GM18873 (cell line): ENCODE data around the gene PTPRQ.
"Not testable (repeated sequence)": the region's sequence is repeated elsewhere in the genome, so short reads cannot be mapped to it uniquely, and the experiment has no call there.

Source experiments
- ATAC-seq: cut with Tn5 transposase; IDR thresholded peaks from one replicate; pipeline ENCODE4 v1.9.1; 2021; ENCODE audit warnings: mild to moderate bottlenecking, moderate library complexity, moderate number of reproducible peaks; ENCODE audit not compliant: unreplicated experiment, low FRiP score

PTPRQ gene

DNA sequence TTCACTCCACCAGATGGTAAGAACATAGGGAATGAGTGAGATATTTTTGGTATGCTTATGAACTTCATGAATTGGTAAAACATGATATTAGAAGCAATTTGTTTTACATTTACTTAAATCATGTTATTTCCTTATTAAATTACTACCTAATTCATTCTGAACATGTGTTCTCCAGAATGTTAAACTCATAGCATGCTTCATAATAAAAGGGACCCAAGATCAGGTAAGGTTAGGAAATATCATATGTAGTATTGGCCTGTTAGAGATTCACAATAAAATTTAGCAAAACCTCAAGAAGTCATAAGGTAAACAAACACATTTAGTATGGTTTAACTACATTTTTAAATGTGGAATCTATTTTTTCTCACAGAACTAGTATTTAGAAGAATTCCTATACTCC, 28.2 kb downstream of the PTPRQ start:
- no peak for ATAC-seq

DNA sequence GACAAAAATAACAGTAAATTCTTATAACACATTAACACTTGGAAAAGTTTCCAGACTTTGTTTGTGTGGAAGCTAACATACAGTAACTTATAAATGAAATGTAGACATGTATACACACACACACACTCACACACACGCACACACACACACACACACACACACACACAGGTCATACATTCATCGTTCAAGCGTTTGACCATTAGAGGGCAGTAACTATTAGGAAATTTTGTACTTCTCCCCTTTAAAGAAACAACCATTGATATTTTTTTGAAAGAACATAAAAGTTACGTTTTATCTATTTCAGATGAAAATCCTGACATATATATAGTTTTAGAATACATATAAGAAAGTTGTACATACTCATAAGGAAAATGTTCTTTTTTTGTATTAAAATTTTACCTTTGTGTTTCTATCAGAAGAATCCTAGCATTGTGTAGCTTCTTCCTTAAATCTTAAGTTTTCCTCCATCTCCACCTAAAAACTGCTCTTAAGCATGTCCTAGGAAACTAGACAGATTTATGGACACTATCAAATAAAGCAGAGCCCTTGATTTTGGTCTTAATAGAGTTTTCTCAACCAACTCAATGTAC, 29.0 kb downstream of the PTPRQ start:
- ATAC-seq: no peak

DNA sequence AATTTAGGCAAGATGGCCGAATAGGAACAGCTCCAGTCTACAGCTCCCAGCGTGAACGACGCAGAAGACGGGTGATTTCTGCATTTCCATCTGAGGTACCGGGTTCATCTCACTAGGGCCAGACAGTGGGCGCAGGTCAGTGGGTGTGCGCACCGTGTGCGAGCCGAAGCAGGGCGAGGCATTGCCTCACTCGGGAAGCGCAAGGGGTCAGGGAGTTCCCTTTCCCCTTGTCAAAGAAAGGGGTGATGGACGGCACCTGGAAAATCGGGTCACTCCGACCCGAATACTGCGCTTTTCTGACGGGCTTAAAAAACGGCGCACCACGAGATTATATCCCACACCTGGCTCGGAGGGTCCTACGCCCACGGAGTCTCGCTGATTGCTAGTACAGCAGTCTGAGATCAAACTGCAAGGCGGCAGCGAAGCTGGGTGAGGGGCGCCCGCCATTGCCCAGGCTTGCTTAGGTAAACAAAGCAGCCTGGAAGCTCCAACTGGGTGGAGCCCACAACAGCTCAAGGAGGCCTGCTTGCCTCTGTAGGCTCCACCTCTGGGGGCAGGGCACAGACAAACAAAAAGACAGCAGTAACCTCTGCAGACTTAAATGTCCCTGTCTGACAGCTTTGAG, 33.6 kb downstream of the PTPRQ start:
- ATAC-seq: not testable (repeated sequence)

DNA sequence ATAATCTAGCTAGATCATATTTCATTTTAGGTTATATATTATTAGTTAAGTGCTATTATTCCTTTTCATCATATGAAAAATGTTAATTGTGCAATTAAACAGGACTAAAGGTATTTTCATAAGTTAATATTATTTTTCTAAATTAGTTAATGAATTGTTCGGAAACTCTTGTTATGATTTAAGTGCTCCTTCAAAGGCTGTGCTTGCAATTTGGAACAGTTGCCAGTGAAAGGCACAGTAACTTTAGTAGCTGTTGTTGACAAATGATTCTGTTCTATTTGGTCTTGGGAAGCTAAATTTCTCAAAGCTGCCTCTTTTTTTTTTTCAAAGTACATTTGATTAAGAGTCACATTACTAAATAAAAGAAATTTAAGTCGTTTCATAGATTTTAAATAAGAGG, 40.7 kb downstream of the PTPRQ start:
- ATAC-seq: no peak

DNA sequence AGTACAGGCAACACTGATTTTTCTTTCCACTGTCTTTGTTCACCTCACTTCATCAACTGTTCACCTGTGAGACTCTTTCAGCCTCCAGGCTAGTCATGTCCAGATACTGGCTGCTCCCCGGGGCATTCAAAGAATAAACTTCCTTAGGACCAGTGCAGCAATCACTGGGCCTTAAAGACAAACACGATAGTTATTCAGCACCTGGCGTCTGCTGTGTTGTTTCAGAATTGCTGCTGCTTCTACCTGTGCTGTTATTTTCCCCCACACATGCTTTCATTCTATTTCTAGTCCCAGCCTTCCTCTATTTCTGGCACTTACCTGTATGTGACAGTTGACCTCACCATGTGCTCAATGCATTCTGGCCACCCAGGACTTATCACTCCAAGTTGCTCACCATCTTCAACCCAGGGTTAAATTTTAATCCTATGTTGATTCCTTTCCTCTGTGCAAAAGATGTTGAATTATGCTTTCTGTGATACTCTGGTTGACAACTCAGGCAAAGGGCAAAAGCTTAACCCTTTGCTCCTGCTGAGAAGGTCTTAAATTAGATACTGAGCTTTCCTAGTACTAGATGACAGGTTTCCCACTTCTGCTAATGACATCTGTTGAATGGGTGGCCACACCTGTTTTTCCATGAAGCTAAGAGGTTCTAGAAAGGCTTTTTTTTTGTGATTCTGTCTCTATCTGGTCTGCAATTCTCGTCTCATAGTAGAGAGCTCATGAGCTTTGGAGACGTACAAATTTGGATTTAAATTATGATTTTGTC, 41.4 kb downstream of the PTPRQ start:
- ATAC-seq: no peak

DNA sequence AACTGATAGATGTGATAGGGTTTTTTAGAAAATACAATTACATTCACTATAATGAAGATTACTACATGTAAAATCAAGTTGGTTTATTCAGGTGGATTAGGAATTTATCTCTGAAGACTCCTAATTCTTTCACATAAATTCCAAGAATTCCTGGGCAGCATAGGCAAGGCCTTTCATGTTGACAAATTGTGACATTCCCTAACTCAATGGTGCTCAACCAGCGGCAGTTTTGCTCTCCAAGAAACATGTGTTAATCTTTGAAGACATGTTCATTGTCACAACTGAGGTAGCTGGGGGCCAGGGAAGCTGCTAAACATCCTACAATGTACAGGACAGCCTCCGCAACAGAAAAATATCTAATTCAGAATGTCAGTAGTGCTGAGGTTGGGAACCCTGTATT, 46.3 kb downstream of the PTPRQ start:
- ATAC-seq: no peak

DNA sequence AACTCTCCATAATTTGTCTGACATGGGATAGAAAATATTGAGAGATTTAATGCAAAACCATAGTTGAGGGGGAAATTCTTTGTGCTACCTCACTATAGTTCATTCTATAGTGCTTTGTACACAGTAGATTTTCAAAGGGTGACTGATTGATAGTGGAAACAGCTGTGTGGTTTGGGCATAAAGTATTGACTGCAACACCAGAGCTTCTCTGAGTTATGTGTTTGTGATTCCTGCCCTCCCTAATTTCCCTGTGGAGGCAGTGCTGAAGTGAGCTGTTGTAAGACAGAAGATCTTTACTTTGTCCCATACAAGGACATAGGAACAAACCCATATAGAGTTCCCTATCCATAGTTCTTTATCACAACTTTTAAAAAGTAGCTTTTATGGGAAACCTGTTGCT, 47.1 kb downstream of the PTPRQ start:
- no peak for ATAC-seq

DNA sequence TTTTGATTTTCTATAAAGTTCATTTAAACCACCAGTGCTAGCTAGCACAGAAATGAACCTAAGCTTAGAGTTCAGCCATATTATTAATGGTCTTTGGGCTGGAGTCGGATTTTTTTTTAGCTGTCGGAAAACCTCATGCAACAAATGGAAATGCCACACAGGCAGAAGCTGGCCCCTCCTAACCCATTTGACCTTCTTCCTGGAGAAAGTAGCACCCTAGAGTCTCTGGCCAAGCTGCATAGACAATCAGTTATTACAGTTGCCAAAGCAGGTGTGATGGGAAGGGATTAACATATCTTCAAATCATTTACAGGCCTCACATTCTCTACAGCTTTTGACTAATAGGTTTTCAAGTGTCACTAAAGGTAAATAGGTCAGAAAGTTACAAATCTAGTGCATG, 49.4 kb downstream of the PTPRQ start:
- ATAC-seq: no peak

DNA sequence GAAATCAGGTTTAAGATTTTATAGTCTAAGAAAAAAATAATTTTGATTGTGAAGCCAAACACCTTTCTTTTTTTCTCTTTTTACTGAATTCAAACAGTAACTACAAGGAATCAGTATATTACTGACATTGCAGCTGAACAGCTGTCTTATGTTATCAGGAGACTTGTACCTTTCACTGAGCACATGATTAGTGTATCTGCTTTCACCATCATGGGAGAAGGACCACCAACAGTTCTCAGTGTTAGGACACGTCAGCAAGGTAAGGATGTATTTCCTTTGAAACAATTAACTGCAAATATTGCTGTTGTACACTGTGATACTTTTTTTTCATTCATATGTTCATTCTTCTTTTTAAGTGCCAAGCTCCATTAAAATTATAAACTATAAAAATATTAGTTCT, 50.8 kb downstream of the PTPRQ start:
- no peak for ATAC-seq

DNA sequence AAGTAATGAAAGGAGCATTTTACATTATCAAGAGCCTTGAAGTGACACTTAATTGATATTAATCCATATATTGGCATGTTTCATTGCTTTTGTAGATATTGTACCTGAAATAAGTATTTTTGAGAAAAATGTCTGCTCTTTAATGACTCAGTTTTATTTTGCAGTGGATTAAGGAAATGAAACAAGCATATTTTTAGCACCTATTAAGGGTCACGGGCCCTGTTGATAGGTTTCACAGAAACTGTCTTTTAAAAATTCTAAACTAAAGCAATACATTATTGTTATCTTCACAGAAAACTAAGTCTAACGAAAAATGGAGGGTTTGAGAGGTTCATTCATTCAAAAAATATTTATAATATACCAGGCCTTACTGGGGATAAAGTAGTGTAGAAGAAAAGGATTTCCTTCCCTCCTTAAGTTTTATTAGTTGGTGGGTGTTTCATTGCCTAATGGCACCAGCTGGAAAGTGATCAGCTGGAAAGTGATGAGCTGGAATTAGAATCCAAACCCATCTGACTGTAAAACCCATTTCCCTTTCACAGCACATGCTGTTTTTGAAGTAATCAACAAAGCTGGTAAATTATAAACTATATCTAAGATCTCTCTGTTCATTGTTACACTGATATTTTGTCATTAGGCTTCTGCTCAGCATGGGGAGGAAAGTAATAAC, 54.2 kb downstream of the PTPRQ start:
- ATAC-seq: no peak

DNA sequence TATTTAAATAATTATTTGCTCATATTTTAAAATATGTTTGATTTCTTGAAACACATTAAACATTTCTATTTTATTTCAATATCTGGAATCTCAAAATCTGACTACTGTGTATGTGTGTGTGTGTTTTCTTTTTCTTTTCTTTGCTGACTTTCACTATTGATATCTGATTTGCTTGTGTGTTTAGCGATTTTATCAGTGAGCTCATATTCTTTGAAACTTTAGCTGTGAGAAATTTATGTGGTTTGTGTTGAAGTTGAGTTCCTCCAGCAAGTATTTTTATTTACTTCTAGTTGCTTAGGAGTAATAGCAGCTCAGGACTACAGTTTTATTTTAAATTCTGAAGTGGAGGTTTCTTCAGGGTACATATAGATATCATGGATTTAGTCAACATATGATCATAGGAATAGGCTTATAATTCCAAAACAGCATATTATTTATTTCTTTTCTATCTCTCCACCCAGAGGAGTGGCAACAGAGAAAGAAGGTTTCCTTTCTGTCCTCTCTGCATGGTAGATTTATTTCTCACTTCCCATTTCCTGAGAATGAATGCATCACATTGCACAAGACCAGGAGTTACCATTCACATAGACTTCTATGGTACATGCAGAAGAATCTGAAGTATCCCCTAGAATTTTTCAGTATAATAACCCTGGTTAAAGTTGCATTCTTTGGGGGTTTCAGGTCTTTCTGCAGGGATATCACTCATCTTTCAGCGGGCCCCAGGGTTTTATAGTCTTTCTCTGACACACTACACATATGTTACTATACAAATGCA, 60.5 kb downstream of the PTPRQ start:
- no peak for ATAC-seq

DNA sequence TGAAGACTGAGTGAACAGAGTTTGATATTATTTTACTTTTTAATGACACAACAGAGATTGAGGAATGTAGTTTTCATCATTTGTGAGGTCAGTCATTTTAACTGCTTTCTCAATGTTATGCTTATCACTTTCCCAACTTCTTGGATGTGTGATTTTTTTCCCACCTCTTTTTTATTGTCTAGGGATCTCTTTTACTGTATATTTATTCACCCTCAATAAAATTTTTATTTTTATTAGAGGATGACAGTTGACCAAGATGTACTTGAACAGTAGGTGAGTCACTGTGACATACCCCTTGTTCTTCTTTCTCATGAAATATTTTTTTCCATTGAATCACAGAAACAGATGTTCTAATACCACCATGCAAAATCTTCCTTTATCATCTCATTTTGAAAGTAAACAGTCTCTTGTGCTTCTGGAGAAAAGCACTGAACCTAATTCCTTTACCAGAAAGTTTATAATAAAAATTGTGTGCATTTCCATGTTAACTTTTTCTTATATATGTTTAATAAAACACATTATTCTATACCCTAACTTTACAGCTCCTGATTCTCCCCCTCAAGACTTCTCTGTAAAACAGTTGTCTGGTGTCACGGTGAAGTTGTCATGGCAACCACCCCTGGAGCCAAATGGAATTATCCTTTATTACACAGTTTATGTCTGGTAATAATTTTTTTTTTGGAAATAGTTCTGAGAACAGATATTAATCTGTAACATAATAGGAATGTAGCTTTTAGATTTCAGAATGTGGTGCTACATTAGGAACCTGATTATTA, 65.9 kb downstream of the PTPRQ start:
- no peak for ATAC-seq

DNA sequence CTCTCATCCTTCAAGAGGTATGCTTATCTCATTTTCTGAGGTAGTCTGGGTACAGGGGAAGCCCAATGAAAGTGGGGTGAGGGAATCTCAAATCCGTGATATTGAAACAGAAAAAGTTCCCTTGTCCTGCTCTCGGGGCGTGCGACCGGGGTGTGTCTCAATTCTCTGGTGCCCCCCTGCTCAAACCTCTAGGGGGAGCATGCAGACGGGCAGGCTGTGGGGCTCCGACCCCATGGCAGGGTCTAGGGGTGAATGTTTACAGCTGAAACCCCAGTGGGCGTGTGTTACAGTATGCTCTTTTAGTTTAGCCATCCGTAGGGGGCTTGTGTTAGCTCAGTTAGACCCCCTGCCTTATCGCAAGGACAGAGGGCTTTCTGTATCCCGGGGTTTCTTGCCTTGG, 68.7 kb downstream of the PTPRQ start:
- no peak for ATAC-seq

DNA sequence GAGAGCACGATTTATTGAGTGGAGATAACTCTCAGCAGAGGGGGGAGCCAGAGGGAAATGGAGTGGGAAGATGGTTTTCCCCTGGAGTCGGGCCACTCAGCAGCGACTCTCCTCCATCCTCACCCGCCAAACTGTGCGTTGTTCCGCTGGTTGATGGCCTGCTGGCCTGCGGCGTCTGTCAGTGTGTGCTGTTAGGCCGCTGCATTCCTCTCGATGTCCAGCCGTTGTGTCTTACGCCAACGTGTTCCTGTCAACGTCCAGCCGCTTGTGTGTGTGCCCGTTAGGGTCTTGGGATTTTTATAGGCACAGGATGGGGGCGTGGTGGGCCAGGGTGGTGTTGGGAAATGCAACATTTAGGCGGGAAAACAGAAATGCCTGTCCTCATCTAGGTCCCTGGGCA, 69.2 kb downstream of the PTPRQ start:
- no peak for ATAC-seq

DNA sequence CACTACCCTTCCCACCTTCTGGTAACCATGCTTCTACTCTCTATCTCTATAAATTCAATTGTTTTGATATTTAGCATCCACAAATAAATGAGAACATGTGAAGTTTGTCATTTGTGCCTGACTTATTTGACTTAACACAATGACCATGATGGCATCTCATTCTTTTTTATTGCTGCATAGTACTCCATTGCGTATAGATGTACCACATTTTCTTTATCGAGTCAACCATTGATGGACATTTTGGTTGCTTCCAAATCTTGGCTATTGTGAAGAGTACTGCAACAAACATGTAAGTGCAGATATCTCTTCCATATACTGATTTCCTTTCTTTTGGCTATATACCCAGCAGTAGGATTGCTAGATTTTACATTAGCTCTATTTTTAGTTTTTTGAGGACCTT, 73.6 kb downstream of the PTPRQ start:
- ATAC-seq: no peak

DNA sequence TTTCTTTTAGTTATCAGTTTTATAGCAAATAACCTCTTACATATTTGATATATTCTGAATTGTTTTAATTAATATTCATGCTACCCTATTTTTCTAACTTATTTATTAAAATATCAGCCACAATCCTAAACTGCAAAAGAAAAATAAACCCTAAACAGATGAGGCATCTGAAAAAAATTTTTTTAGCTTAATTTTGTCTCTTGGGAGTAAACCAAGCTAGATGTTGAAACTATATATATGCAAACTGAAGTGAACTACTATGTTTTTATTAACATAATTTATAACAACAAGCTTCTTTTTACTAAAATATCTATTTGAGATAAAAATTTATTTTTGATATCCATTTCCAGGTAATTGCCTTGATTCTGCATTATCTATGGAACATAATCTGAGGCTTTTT, 87.6 kb downstream of the PTPRQ start:
- ATAC-seq: no peak

DNA sequence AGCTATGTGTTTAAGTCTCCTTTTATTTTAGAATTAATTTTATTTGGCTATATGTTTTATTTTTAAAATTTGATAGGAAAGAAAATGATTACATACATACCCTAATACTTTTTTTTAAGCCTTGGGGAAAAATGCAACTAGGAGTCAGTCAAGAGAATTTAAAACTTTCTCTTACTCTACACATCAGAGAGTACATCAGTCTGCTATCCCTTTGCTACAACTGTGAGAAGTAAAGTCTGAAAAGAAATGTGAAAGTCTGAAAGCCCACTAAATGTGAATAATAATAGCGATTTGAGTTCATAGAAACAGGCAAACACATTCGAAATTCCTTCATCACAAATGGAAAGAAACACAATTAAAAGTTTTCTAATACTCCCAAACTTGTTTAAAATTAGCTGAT, 95.0 kb downstream of the PTPRQ start:
- no peak for ATAC-seq

DNA sequence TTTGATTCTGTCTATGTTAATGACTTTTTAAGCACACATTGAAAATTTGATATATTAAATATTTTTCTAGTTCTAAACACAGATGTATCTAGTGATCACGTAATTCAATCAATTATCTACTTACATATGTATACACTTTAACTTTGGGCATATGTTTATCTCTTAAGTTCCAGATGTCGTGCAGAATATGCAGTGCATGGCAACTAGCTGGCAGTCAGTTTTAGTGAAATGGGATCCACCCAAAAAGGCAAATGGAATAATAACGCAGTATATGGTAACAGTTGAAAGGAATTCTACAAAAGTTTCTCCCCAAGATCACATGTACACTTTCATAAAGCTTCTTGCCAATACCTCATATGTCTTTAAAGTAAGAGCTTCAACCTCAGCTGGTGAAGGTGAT, 105.3 kb downstream of the PTPRQ start:
- no peak for ATAC-seq

DNA sequence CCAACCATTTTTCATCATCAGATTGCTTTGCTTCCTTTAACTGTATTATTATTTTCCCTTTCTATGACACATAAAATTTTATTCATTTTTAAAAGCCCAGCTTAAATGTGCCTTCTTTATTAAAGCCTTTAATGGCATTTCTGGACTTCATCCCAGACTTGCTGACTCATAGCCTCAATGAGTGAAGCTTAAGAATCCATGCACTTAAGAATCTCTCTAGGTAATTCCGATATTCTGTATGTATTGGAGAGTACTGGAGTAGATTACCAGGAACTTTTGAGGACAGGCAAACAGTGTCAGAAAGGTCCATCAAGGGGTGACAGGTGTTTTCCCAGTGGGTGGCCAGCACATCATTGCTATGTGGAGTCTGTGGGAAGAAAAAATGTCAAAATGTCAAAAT, 107.9 kb downstream of the PTPRQ start:
- ATAC-seq: no peak

DNA sequence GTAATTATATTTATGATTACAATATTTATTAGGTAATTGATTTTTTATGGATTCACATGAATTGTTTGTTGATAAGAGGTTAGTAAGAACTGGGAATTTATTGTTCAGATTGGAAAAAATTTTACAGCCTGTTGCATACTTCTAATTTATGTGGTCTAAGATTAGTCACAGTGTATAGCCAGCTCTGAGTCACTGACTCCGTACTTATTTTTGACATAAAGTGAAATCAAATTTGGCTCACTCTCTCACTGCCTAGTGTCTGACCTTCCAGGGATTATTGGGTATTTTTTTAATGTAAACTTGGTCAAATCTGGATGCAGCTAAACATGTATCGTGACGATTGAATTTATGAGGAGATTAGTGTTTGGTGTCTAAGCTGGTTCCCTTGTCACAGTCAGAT, 109.3 kb downstream of the PTPRQ start:
- no peak for ATAC-seq
